GM12878 (cell line): ENCODE measurements around the gene PTPN22. TPM values are rescaled to one million over a fixed set of nuclear protein-coding genes. Genes with fewer than 3 reads are reported as not detected.

Experiments
- ATAC-seq: fragments of 200-7000 bp; cut with Tn5 transposase; 3 replicates; pipeline ENCODE4 v1.9.1; 2020; ENCODE audit warnings: mild to moderate bottlenecking, moderate library complexity
- BruUV-seq: library from RNA; stranded (reverse); fragments of 400-500 nt; replicated peaks from 2 replicates; lab custom pipeline; 2021; lab: Mats Ljungman, UMichigan
- CTCF ChIA-PET: fragments of 300-600 bp; sonication (Branson Sonifier 250); formaldehyde crosslinking; extraction: SDS; loops from one replicate; lab custom pipeline; 2021; ENCODE audit warnings: inconsistent platforms; lab: Yijun Ruan, JAX
- POLR2A ChIA-PET: fragments of 350-600 bp; formaldehyde crosslinking; extraction: SDS; loops from one replicate; lab custom pipeline; 2021; ENCODE audit warnings: inconsistent platforms; lab: Charles Lee
- RAD21 ChIA-PET: fragments of 300-600 bp; sonication (Branson Sonifier 250); formaldehyde crosslinking; loops from one replicate; lab custom pipeline; 2023; ENCODE audit warnings: antibody characterized with exemption; ENCODE audit not compliant: unreplicated experiment; lab: Charles Lee
- SMC1A ChIA-PET: fragments of 300-600 bp; sonication (Branson Sonifier 250); formaldehyde crosslinking; loops from one replicate; lab custom pipeline; 2023; ENCODE audit not compliant: unreplicated experiment, uncharacterized antibody; lab: Charles Lee
- DNase-seq: peaks from one replicate; pipeline ENCODE4 v3.0.0-alpha.2; 2011; ENCODE audit warnings: low read depth, low spot score
- FAIRE-seq: peaks from 3 replicates; lab custom pipeline; 2011; peaks lifted over from hg19 to GRCh38; lab: Jason Lieb, UNC
- H2AFZ ChIP-seq: 2 replicates; pipeline ENCODE4 v1.6.0; 2011; ENCODE audit warnings: low read depth, low read length, control low read depth; ENCODE audit not compliant: control insufficient read depth
- H3K27ac ChIP-seq: 2 replicates; pipeline ENCODE4 v1.5.1; 2011; ENCODE audit warnings: control low read depth; ENCODE audit not compliant: control insufficient read depth, insufficient read depth
- H3K27me3 ChIP-seq, 2 experiments: replicated peaks in 1 of 2; 2 replicates each; pipeline versions ENCODE4 v1.6.0 to v1.6.1; 2011; ENCODE audit warnings: low read length in 1 of 2; ENCODE audit not compliant: control insufficient read depth in 2 of 2, insufficient read depth in 2 of 2
- H3K36me3 ChIP-seq, 2 experiments: 2 replicates each; pipeline ENCODE4 v1.5.1; 2011; ENCODE audit warnings: low read length in 1 of 2; ENCODE audit not compliant: control insufficient read depth in 2 of 2, insufficient read depth in 2 of 2
- H3K4me1 ChIP-seq: 2 replicates; pipeline ENCODE4 v1.6.1; 2011; ENCODE audit warnings: mild to moderate bottlenecking, low read length, moderate library complexity, mixed read lengths; ENCODE audit not compliant: control insufficient read depth, insufficient read depth
- H3K4me2 ChIP-seq: 2 replicates; pipeline ENCODE4 v1.6.0; 2011; ENCODE audit warnings: control low read depth; ENCODE audit not compliant: control insufficient read depth, insufficient read depth
- H3K4me3 ChIP-seq: fragments of 200-600 bp; sonication (generic); 2 replicates; pipeline ENCODE4 v1.5.1; 2016
- H3K79me2 ChIP-seq: 2 replicates; pipeline ENCODE4 v1.6.0; 2011; ENCODE audit warnings: low read length; ENCODE audit not compliant: control insufficient read depth, insufficient read depth
- H3K9ac ChIP-seq: 2 replicates; pipeline ENCODE4 v1.8.0; 2011; ENCODE audit warnings: low read length, control low read depth, mixed read lengths; ENCODE audit not compliant: control insufficient read depth, insufficient read depth
- H3K9me3 ChIP-seq: replicated peaks from 3 replicates; pipeline ENCODE4 v1.5.1; 2011; ENCODE audit warnings: mild to moderate bottlenecking, low read length; ENCODE audit not compliant: control insufficient read depth, insufficient read depth
- H4K20me1 ChIP-seq: 2 replicates; pipeline ENCODE4 v1.6.0; 2011; ENCODE audit not compliant: control insufficient read depth, insufficient read depth
- CEBPZ ChIP-seq: fragments of 150-350 bp; IDR thresholded peaks from 2 replicates; pipeline ENCODE4 v1.6.1; 2016; ENCODE audit warnings: low read depth, low read length
- EED ChIP-seq: sonication (generic); IDR thresholded peaks from 2 replicates; pipeline ENCODE4 v1.6.1; 2016; ENCODE audit warnings: antibody characterized with exemption, low read depth
- HDAC2 ChIP-seq: fragments of 200-600 bp; sonication (generic); IDR thresholded peaks from 2 replicates; pipeline ENCODE4 v1.6.1; 2017
- IRF3 ChIP-seq: fragments of 450-650 bp; IDR thresholded peaks from 2 replicates; pipeline ENCODE4 v1.6.1; 2014; ENCODE audit warnings: mild to moderate bottlenecking
- MXI1 ChIP-seq: fragments of 150-350 bp; IDR thresholded peaks from 2 replicates; pipeline ENCODE4 v1.6.1; 2011; ENCODE audit warnings: low read depth, mild to moderate bottlenecking, inconsistent platforms, low read length, improper control_type of control experiment
- PAX5 ChIP-seq: IDR thresholded peaks from 2 replicates; pipeline ENCODE4 v1.6.1; 2011; ENCODE audit warnings: low read depth, low read length, borderline replicate concordance
- PBX3 ChIP-seq: IDR thresholded peaks from 2 replicates; pipeline ENCODE4 v1.6.1; 2011; ENCODE audit warnings: mild to moderate bottlenecking, low read depth, low read length, moderate library complexity; ENCODE audit not compliant: insufficient replicate concordance
- ZBTB4 ChIP-seq: fragments of 450-650 bp; formaldehyde crosslinking; IDR thresholded peaks from 2 replicates; pipeline ENCODE4 v1.4.0; 2022; ENCODE audit warnings: mild to moderate bottlenecking, moderate library complexity
- WGBS: methylation state at CpG from one replicate; pipeline ENCODE4 v1.1.6; 2016; ENCODE audit warnings: low lambda C conversion rate; ENCODE audit not compliant: insufficient replicate concordance, insufficient coverage; ENCODE audit errors: missing lambda C conversion rate; 5-methylcytosine and 5-hydroxymethylcytosine counted together
- in situ Hi-C: fragments of 300-500 bp; cut with MboI; formaldehyde crosslinking; loops from 9 replicates; pipeline ENCODE4 v1.14.3; 2018; ENCODE audit warnings: mixed read lengths
- intact Hi-C: fragments of 100-400 bp; cut with micrococcal nuclease; formaldehyde crosslinking; loops from one replicate; pipeline ENCODE4 v1.14.2; 2022; ENCODE audit not compliant: unreplicated experiment
- polyA plus RNA-seq, 11 experiments: library from polyadenylated mRNA; depleted of rRNA in 4 of 11; unstranded in 6 of 11; stranded (reverse) in 5 of 11; fragments of >200 nt; fragmentation: Nextera tagmentation in 4 of 11; fragmentation: Illumina TruSeq in 1 of 11; extraction: Ambion mirVana in 4 of 11; extraction: Trizol in 1 of 11; gene quantifications; 1 replicate in 1 of 11; 2 replicates in 10 of 11; pipeline versions ENCODE4 v1.2.1 to v1.2.3, GENCODE V29; 2011 to 2016; ENCODE audit warnings: inconsistent platforms in 2 of 11, missing spikeins in 2 of 11, low read depth in 1 of 11
- total RNA-seq, 4 experiments: library from RNA; depleted of rRNA in 3 of 4; stranded (reverse); fragments of >200 nt in 3 of 4; fragmentation: Illumina TruSeq in 1 of 4; extraction: Trizol in 1 of 4; gene quantifications; 2 replicates each; pipeline versions ENCODE4 v1.2.1 to v1.2.3, GENCODE V29; 2013 to 2021

PTPN22 gene
- total and polyA plus RNA-seq, 10 of the 15 experiments (the other 5 are each of a cell fraction or from before 2014, with no cell fraction given), result 22.8 to 65.1 (median 44.9) TPM

- no peak for TF ChIP-seq ZBTB4 (CRISPR knock-in tag)
Measured at GRCh38 chr1:113856401-113856790, 15.1 kb downstream of the PTPN22 start (continued).

- TSS peak; percentile 34 for BruUV-seq
- no peak for FAIRE-seq
- POLR2A ChIA-PET, result interaction anchor here (0.6 to 8.0 kb wide), 6 partner anchors 11 to 94 kb away, joined by 3 to 111 read pairs (median 4); partner anchors contain the start of genes AP4B1 and DCLRE1B
- no peak for TF ChIP-seq HDAC2
- no peak for TF ChIP-seq PAX5
- no peak for TF ChIP-seq MXI1
- no peak for TF ChIP-seq CEBPZ
- no peak for TF ChIP-seq PBX3
- no peak for TF ChIP-seq EED
- no peak for TF ChIP-seq IRF3
Measured at GRCh38 chr1:113855630-113856400, 15.7 kb downstream of the PTPN22 start.

More at GRCh38 chr1:113855630-113856400, 15.7 kb downstream of the PTPN22 start:
- Histone ChIP-seq H3K9ac (no peak overlapping the region), H3K4me2 (no peak overlapping the region), H3K4me3 (no peak overlapping the region), H3K9me3 (no peaks in the 10 kb centered on the region), H2AFZ (no peak overlapping the region), H3K27me3 (no peaks in the 10 kb centered on the region), H3K79me2 (peaks cover 3% of the 10 kb centered on the region), H3K27ac (no peak overlapping the region), H4K20me1 (no peaks in the 10 kb centered on the region), H3K4me1 (peaks cover 30% of the 10 kb centered on the region), H3K36me3 (peaks cover 0 to 22% of the 10 kb centered on the region in 2 experiments; a peak in 2 of 4 replicates)
- intact Hi-C loops, result loop anchor here (5.0 kb wide), 1 partner anchor 86 kb away; no protein-coding TSS in a partner anchor
- SMC1A ChIA-PET, result interaction anchor here (1.1 to 17.4 kb wide), 13 partner anchors 12 to 123 kb away, joined by 3 to 396 read pairs (median 5); partner anchors contain the start of genes AP4B1, BCL2L15, DCLRE1B and HIPK1
- 97% methylated on average over 4 of the region's 4 CpGs for WGBS
- CTCF ChIA-PET, result interaction anchor here (0.7 to 6.1 kb wide), 10 partner anchors 8 to 54 kb away, joined by 3 to 66 read pairs (median 19); partner anchors contain the start of genes AP4B1 and DCLRE1B
- RAD21 ChIA-PET, result interaction anchor here (0.9 to 7.1 kb wide), 5 partner anchors 12 to 75 kb away, joined by 5 to 189 read pairs (median 102); partner anchors contain the start of genes AP4B1 and DCLRE1B
- DNase-seq, result no peak
- in situ Hi-C loops, result no loop called here
- no peak for ATAC-seq
